ENCODE measurements around the gene PXT1.

Gene PXT1

GRCh38 chr6:36346486-36347273 lies 96.0 kb downstream of the PXT1 start:
- DNase-seq (ENCODE audit: low spot score): no peak

- DNase-seq (ENCODE audit: low spot score): no peak
Observed at GRCh38 chr6:36345681-36346466, 96.8 kb downstream of the PXT1 start.

GRCh38 chr6:36343109-36343680 lies 99.5 kb downstream of the PXT1 start:
- DNase-seq (ENCODE audit: low spot score): no peak

GRCh38 chr6:36340618-36341454 lies 101.8 kb downstream of the PXT1 start:
- DNase-seq (ENCODE audit: low spot score): peak; percentile 73
